GM18508 (cell line): ENCODE data around the gene MYH3.

ENCODE experiments used
- ATAC-seq: cut with Tn5 transposase; IDR thresholded peaks from one replicate; pipeline ENCODE4 v1.9.1; 2021; ENCODE audit warnings: moderate number of reproducible peaks; ENCODE audit not compliant: insufficient read depth, unreplicated experiment

MYH3 gene

GRCh38 chr17:10651927-10652326 is 5.2 kb downstream of the MYH3 start:
- ATAC-seq: no peak

DNA sequence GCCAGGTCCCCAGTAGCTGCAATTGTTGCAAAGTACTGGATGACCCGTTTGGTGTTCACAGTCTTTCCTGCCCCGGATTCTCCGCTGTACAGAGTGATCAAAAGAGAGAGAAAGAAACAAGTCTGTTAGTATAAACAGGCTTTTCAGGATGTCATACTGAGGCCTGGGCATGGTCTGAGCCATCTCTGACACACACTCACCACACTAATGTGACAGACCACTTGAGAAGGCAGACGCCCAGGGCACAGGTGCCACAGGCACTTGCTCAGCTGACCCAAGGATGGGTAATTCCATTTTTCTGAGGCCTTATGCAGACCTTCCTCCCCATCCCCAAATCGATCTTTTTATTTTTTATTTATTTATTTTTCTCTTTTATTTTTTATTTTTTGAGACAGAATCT is 7.5 kb downstream of the MYH3 start:
- ATAC-seq: no peak

- ATAC-seq: no peak
These were observed 8.2 kb downstream of the MYH3 start for GRCh38 chr17:10648956-10649355.

GRCh38 chr17:10648381-10648780 is 8.7 kb downstream of the MYH3 start:
- no peak for ATAC-seq

- no peak for ATAC-seq
These were observed 10.6 kb downstream of the MYH3 start for GRCh38 chr17:10646392-10646990.

DNA sequence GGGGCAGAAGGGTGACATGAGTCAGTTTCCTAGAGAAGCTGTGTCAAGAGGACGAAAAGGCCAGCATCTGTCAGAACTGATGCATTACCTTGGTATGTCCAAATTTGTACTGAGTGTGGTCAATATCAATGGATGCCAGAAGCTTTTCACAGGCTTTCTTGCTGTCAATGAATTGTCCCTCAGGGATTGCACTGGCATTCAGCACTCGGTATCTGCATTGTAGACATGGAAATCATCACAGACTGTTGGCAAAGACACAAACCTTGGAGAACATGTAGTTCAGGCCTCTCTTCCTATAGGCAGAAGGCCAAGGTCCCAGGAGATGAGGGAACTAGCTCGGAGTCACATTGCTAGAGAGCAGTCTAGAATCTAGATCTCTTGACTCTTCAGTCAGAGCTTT is 16.6 kb downstream of the MYH3 start:
- no peak for ATAC-seq

DNA sequence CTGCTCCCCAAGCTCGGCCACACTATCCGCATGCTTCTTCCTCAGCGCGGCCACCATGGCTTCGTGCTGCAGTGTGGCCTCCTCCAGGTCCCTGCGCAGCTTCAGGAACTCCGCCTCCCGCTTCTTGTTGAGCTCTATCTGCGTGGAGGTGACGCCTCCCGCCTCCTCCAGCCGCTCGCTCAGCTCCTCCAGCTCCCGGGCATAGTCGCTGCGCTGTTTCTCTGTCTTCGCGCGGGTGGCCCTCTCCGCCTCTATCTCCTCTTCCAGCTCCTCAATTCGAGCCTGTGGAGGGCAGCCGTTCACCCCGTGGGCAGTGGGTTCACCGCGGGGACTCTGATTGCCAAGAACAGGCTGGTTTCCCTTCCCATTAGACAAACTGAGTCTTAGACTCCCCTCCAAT is 19.0 kb downstream of the MYH3 start:
- no peak for ATAC-seq

DNA sequence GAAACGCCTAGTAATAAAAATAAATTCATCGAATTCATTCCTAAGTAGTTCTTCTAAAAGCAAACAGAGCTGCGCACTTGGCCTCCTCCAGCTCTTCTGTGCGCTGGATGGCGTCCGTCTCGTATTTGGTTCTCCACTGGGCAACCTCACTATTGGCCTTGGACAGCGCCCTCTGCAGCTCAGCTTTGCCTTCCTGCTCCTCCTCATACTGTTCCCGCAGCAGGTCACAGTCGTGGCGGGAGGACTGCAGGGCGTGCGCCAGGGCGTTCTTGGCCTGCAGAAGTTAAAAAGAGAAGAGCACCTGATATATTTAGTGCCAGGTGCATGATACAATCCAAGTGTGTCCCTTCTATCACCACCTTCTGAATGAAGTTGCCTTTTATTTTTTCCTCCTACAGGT is 21.8 kb downstream of the MYH3 start:
- no peak for ATAC-seq

DNA sequence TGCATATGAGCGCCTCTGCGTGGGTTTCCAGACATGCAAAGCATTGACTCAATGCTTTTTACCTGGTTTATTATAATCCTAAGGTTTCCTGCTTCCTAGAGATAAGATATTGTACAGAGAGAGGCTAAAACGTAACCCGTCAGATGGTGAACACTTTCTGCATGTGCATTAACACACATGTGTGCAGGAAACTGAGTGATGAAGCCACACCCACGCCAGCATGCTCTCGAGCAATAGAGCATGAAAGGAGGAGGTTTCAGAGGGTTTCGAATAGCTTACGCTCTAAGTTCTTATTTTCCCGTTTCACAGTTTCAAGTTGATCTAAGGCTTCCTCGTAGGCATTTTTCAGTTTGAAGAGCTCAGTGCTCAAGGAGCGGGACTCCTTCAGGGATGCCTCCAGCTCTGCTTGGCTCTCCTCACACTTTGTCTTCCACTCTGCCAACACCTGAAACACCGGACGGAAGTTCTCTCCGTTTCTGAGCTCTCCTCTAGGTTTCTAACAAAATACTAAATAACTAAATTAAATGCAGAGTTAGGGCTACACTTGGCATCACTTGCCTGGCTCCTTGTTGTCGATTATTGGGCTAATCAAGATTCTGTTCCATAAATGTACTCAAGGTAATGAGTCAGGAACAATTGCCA is 23.2 kb downstream of the MYH3 start:
- peak; percentile 87 for ATAC-seq

GRCh38 chr17:10631701-10632100 is 25.4 kb downstream of the MYH3 start:
- no peak for ATAC-seq

DNA sequence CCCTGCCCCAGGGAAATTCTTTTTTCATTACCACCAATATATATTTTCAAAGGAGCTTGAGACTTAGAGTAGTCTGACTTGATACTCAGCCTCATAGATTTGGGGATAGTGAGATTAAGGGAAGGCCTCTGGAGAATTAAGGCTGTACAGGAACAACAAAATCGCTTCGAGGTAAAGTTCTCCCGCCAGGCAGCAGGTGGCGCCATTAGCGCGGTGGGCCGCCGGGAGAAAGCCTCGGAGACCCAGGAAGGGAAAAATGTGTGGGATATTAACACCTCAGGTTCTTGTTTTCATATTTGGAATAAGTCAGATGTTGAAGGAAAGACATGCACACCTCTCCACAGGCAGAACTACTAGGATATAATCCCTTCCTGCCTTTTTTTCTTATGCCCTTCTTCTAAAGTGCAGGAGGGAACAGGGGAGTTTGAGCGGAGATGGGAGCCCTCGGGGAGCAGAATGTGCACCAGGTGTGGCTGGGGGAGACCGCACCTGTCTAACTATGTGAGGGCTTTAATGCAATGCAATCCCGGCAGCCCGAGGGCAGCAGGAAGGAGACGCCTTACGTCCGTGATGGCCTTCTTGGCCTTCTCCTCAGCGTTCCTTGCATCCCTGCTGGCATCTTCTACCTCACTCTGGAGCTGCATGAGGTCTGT is 25.9 kb downstream of the MYH3 start:
- ATAC-seq: no peak

- no peak for ATAC-seq
These were observed 27.4 kb downstream of the MYH3 start for GRCh38 chr17:10629706-10630105.

GRCh38 chr17:10628756-10629155 is 28.4 kb downstream of the MYH3 start:
- ATAC-seq: no peak

DNA sequence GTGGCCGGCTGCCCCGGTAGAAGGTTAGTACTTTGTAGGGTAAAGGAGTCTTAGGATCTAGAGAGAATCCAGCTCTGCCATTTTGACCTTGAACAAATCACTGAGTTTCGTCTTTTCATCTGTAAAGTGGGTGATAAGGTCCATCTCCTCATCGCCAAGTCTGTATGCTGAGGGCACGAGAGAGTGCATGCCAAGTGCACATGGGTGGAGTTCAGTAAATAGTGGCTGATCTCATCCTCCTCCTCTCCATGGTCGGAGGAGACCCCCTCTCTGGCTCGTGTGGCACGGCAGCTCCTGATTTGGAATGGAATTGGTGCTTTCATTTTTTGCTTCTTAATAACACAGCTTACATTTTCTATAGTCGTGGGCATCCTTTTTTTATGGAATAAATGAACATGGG is 30.7 kb downstream of the MYH3 start:
- no peak for ATAC-seq

DNA sequence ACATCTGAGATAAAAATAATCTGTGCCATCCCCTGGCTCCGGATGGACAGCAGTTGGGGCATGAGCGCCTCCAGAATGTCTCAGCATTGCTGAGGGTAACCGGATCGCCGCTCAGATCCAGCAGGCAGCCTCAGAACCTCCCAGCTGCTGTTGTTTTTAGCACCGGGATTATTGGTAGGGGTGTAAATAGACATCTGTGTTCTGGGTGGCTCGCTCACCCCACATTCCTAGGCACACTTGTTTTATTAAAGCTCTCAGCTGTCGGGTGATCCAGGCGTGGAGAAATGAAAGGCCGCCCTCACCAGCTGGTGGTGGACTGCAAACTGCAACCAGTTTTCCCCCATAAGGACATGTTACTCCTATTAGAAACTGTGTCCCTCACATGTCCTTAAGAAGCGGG is 32.1 kb downstream of the MYH3 start:
- ATAC-seq: no peak

DNA sequence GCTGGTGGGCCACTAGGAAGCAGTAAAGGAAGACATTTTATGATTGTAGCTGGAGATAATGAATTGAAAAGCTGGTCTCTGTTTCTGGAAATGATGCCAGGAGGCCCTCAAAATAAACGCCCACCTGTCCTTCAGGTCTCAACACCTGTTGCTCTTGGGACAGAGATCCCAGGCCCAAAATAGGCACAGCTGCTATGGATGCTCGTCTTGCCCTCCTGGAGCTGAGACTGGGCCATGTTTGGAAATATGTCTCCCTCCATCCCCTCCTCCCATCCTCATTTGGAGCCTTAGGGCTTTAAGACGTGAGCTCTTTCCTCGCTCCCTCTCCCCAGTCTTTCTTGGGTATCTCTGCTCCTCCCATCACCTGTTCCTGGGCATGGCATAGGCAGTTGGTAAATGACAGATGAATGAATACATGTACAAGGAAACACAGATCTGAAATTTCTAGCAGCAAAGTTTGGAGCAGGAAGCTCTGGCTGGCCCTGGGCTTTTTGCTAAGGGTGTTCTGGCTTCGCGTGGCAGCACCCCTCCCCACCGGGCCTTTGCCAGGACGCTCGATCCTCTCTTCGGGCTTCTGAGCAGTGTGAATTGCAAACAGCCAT is 33.3 kb downstream of the MYH3 start:
- ATAC-seq: no peak

DNA sequence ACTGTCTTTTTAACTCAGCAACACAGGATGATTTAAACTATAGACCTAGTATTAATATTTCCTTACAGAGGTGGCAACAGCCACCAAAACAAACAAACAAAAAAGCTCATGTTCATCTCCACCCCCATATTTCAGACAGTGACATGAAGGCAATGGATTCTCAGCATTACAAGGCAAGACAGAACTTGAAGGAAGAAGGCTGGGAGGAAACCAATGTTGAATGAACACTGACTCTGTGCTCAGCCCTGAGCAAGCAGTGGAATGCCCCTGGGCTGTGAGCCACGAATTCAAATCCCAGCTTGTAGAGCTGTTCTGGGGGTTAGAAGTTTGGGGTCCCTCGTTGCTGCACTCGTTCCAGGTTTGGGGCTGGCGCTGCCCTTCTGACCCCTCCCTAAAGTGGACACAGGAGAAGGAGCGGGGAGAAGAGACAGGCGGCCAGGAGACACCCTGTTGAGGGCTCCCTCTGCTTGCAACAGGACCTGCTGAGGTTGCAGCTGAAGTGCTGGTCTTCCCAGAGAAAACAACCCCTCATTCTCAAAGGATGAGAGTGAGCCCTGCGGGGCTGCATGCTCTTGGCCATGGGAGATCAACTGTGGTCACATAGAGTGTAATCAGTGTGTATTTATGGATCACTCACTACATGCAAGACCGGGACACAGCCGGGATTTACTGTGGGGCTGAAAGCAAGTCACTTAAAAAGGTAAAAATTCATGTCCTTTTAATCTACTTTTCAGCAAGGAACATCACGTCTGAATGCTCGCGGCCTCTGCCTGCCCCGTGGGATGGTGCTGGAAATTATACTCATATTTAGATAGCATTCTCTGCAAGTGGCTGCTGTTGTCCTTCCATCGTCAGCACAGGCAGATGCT is 34.3 kb downstream of the MYH3 start:
- ATAC-seq: no peak

- ATAC-seq: no peak
These were observed 35.7 kb downstream of the MYH3 start for GRCh38 chr17:10621397-10621796.

- no peak for ATAC-seq
These were observed 36.3 kb downstream of the MYH3 start for GRCh38 chr17:10620823-10621222.

DNA sequence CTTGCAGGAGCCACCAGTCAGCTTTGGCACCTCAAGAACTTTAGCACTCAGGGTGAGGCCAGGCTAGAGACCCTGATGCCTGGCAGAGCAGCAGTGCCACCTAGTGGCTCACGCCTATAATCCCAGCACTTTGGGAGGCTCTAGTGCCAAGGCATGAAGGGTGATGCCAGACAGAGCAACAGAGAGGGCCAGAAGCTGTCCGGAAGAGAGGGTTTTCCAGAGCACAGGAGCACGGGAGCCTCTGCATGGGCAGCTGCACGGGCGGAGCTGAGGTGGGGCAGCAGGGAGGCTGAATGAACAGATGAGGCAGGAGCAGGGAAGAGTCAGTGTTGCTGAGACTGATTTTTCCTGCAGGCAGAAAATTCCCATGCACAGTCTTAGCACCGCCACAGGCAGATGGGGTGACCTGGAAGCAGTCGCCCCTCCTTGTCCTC is 38.9 kb downstream of the MYH3 start:
- peak; percentile 68 for ATAC-seq

GRCh38 chr17:10617120-10617505 is 40.0 kb downstream of the MYH3 start:
- no peak for ATAC-seq
